ENCODE measurements around the gene CFAP20DC.

The CFAP20DC gene

GRCh38 chr3:58748024-58748423 is 301.8 kb downstream of the CFAP20DC start:
- no peak overlapping the region for H3K27ac ChIP-seq (ENCODE audit: low read depth, low read length)
- H3K4me3 ChIP-seq (ENCODE audit: low read depth in 1 of 5, low read length in 5 of 5), result no peak overlapping the region
- H3K9ac ChIP-seq (ENCODE audit: low read length in 5 of 5), result no peak overlapping the region
- H3K9me3 ChIP-seq (ENCODE audit: control insufficient read depth in 5 of 5, low read length in 5 of 5), result no peaks in the 10 kb centered on the region
- no peaks in the 10 kb centered on the region for H3K27me3 ChIP-seq (ENCODE audit: control insufficient read depth in 5 of 5, insufficient read depth in 4 of 5, low read length in 5 of 5)
- no peaks in the 10 kb centered on the region for H3K4me1 ChIP-seq (ENCODE audit: control insufficient read depth in 5 of 5, insufficient read depth in 5 of 5, low read length in 5 of 5)
- H3K36me3 ChIP-seq (ENCODE audit: control insufficient read depth in 5 of 5, insufficient read depth in 5 of 5, low read length in 5 of 5), result no peaks in the 10 kb centered on the region

GRCh38 chr3:58746758-58747157 is 303.1 kb downstream of the CFAP20DC start:
- Histone ChIP-seq H3K9me3 (ENCODE audit: control insufficient read depth in 5 of 5, low read length in 5 of 5) (no peaks in the 10 kb centered on the region), H3K4me1 (ENCODE audit: control insufficient read depth in 5 of 5, insufficient read depth in 5 of 5, low read length in 5 of 5) (no peaks in the 10 kb centered on the region), H3K9ac (ENCODE audit: low read length in 5 of 5) (no peak overlapping the region), H3K27ac (ENCODE audit: low read depth, low read length) (no peak overlapping the region), H3K4me3 (ENCODE audit: low read depth in 1 of 5, low read length in 5 of 5) (no peak overlapping the region), H3K36me3 (ENCODE audit: control insufficient read depth in 5 of 5, insufficient read depth in 5 of 5, low read length in 5 of 5) (no peaks in the 10 kb centered on the region), H3K27me3 (ENCODE audit: control insufficient read depth in 5 of 5, insufficient read depth in 4 of 5, low read length in 5 of 5) (no peaks in the 10 kb centered on the region)

GRCh38 chr3:58743296-58743695 is 306.5 kb downstream of the CFAP20DC start:
- no peaks in the 10 kb centered on the region for H3K27me3 ChIP-seq (ENCODE audit: control insufficient read depth in 5 of 5, insufficient read depth in 4 of 5, low read length in 5 of 5)

GRCh38 chr3:58742239-58742638 is 307.6 kb downstream of the CFAP20DC start:
- no peaks in the 10 kb centered on the region for H3K4me1 ChIP-seq (ENCODE audit: control insufficient read depth in 5 of 5, insufficient read depth in 5 of 5, low read length in 5 of 5)
- H3K27ac ChIP-seq (ENCODE audit: low read depth, low read length), result no peak overlapping the region
- H3K4me3 ChIP-seq (ENCODE audit: low read depth in 1 of 5, low read length in 5 of 5), result no peak overlapping the region
- no peak overlapping the region for H3K9ac ChIP-seq (ENCODE audit: low read length in 5 of 5)
- H3K9me3 ChIP-seq (ENCODE audit: control insufficient read depth in 5 of 5, low read length in 5 of 5), result no peaks in the 10 kb centered on the region
- H3K27me3 ChIP-seq (ENCODE audit: control insufficient read depth in 5 of 5, insufficient read depth in 4 of 5, low read length in 5 of 5), result no peaks in the 10 kb centered on the region
- no peaks in the 10 kb centered on the region for H3K36me3 ChIP-seq (ENCODE audit: control insufficient read depth in 5 of 5, insufficient read depth in 5 of 5, low read length in 5 of 5)

More at GRCh38 chr3:58743296-58743695, 306.5 kb downstream of the CFAP20DC start:
- Histone ChIP-seq H3K4me3 (ENCODE audit: low read depth in 1 of 5, low read length in 5 of 5) (no peak overlapping the region), H3K36me3 (ENCODE audit: control insufficient read depth in 5 of 5, insufficient read depth in 5 of 5, low read length in 5 of 5) (no peaks in the 10 kb centered on the region), H3K9ac (ENCODE audit: low read length in 5 of 5) (no peak overlapping the region), H3K27ac (ENCODE audit: low read depth, low read length) (no peak overlapping the region), H3K9me3 (ENCODE audit: control insufficient read depth in 5 of 5, low read length in 5 of 5) (no peaks in the 10 kb centered on the region), H3K4me1 (ENCODE audit: control insufficient read depth in 5 of 5, insufficient read depth in 5 of 5, low read length in 5 of 5) (no peaks in the 10 kb centered on the region)

GRCh38 chr3:58737644-58738043 is 312.2 kb downstream of the CFAP20DC start:
- Histone ChIP-seq H3K36me3 (ENCODE audit: control insufficient read depth in 5 of 5, insufficient read depth in 5 of 5, low read length in 5 of 5) (no peaks in the 10 kb centered on the region), H3K27me3 (ENCODE audit: control insufficient read depth in 5 of 5, insufficient read depth in 4 of 5, low read length in 5 of 5) (no peaks in the 10 kb centered on the region)

GRCh38 chr3:58731673-58732072 is 318.2 kb downstream of the CFAP20DC start:
- Histone ChIP-seq H3K9me3 (ENCODE audit: control insufficient read depth in 5 of 5, low read length in 5 of 5) (no peaks in the 10 kb centered on the region), H3K27me3 (ENCODE audit: control insufficient read depth in 5 of 5, insufficient read depth in 4 of 5, low read length in 5 of 5) (no peaks in the 10 kb centered on the region), H3K9ac (ENCODE audit: low read length in 5 of 5) (no peak overlapping the region), H3K36me3 (ENCODE audit: control insufficient read depth in 5 of 5, insufficient read depth in 5 of 5, low read length in 5 of 5) (no peaks in the 10 kb centered on the region), H3K4me3 (ENCODE audit: low read depth in 1 of 5, low read length in 5 of 5) (no peak overlapping the region), H3K4me1 (ENCODE audit: control insufficient read depth in 5 of 5, insufficient read depth in 5 of 5, low read length in 5 of 5) (no peaks in the 10 kb centered on the region), H3K27ac (ENCODE audit: low read depth, low read length) (no peak overlapping the region)

More at GRCh38 chr3:58737644-58738043, 312.2 kb downstream of the CFAP20DC start:
- Histone ChIP-seq H3K27ac (ENCODE audit: low read depth, low read length) (no peak overlapping the region), H3K4me1 (ENCODE audit: control insufficient read depth in 5 of 5, insufficient read depth in 5 of 5, low read length in 5 of 5) (no peaks in the 10 kb centered on the region), H3K9me3 (ENCODE audit: control insufficient read depth in 5 of 5, low read length in 5 of 5) (no peaks in the 10 kb centered on the region), H3K9ac (ENCODE audit: low read length in 5 of 5) (no peak overlapping the region), H3K4me3 (ENCODE audit: low read depth in 1 of 5, low read length in 5 of 5) (no peak overlapping the region)

- Histone ChIP-seq H3K4me1 (ENCODE audit: control insufficient read depth in 5 of 5, insufficient read depth in 5 of 5, low read length in 5 of 5) (no peaks in the 10 kb centered on the region), H3K36me3 (ENCODE audit: control insufficient read depth in 5 of 5, insufficient read depth in 5 of 5, low read length in 5 of 5) (no peaks in the 10 kb centered on the region), H3K4me3 (ENCODE audit: low read depth in 1 of 5, low read length in 5 of 5) (no peak overlapping the region), H3K27ac (ENCODE audit: low read depth, low read length) (no peak overlapping the region), H3K27me3 (ENCODE audit: control insufficient read depth in 5 of 5, insufficient read depth in 4 of 5, low read length in 5 of 5) (no peaks in the 10 kb centered on the region), H3K9me3 (ENCODE audit: control insufficient read depth in 5 of 5, low read length in 5 of 5) (no peaks in the 10 kb centered on the region), H3K9ac (ENCODE audit: low read length in 5 of 5) (no peak overlapping the region)
Measured at GRCh38 chr3:58728723-58729122, 321.1 kb downstream of the CFAP20DC start.

GRCh38 chr3:58725326-58725853 is 324.4 kb downstream of the CFAP20DC start:
- Histone ChIP-seq H3K4me3 (ENCODE audit: low read depth in 1 of 5, low read length in 5 of 5) (no peak overlapping the region), H3K27ac (ENCODE audit: low read depth, low read length) (no peak overlapping the region), H3K36me3 (ENCODE audit: control insufficient read depth in 5 of 5, insufficient read depth in 5 of 5, low read length in 5 of 5) (no peaks in the 10 kb centered on the region), H3K4me1 (ENCODE audit: control insufficient read depth in 5 of 5, insufficient read depth in 5 of 5, low read length in 5 of 5) (no peaks in the 10 kb centered on the region), H3K9ac (ENCODE audit: low read length in 5 of 5) (no peak overlapping the region), H3K9me3 (ENCODE audit: control insufficient read depth in 5 of 5, low read length in 5 of 5) (no peaks in the 10 kb centered on the region), H3K27me3 (ENCODE audit: control insufficient read depth in 5 of 5, insufficient read depth in 4 of 5, low read length in 5 of 5) (no peaks in the 10 kb centered on the region)

GRCh38 chr3:58724336-58724735 is 325.5 kb downstream of the CFAP20DC start:
- Histone ChIP-seq H3K36me3 (ENCODE audit: control insufficient read depth in 5 of 5, insufficient read depth in 5 of 5, low read length in 5 of 5) (no peaks in the 10 kb centered on the region), H3K4me3 (ENCODE audit: low read depth in 1 of 5, low read length in 5 of 5) (no peak overlapping the region), H3K4me1 (ENCODE audit: control insufficient read depth in 5 of 5, insufficient read depth in 5 of 5, low read length in 5 of 5) (no peaks in the 10 kb centered on the region), H3K9me3 (ENCODE audit: control insufficient read depth in 5 of 5, low read length in 5 of 5) (no peaks in the 10 kb centered on the region), H3K9ac (ENCODE audit: low read length in 5 of 5) (no peak overlapping the region), H3K27me3 (ENCODE audit: control insufficient read depth in 5 of 5, insufficient read depth in 4 of 5, low read length in 5 of 5) (no peaks in the 10 kb centered on the region), H3K27ac (ENCODE audit: low read depth, low read length) (no peak overlapping the region)

GRCh38 chr3:58723173-58723572 is 326.7 kb downstream of the CFAP20DC start:
- no peaks in the 10 kb centered on the region for H3K9me3 ChIP-seq (ENCODE audit: control insufficient read depth in 5 of 5, low read length in 5 of 5)
- no peak overlapping the region for H3K9ac ChIP-seq (ENCODE audit: low read length in 5 of 5)
- no peaks in the 10 kb centered on the region for H3K36me3 ChIP-seq (ENCODE audit: control insufficient read depth in 5 of 5, insufficient read depth in 5 of 5, low read length in 5 of 5)
- H3K4me1 ChIP-seq (ENCODE audit: control insufficient read depth in 5 of 5, insufficient read depth in 5 of 5, low read length in 5 of 5), result no peaks in the 10 kb centered on the region
- no peak overlapping the region for H3K27ac ChIP-seq (ENCODE audit: low read depth, low read length)
- no peak overlapping the region for H3K4me3 ChIP-seq (ENCODE audit: low read depth in 1 of 5, low read length in 5 of 5)
- H3K27me3 ChIP-seq (ENCODE audit: control insufficient read depth in 5 of 5, insufficient read depth in 4 of 5, low read length in 5 of 5), result no peaks in the 10 kb centered on the region

GRCh38 chr3:58722561-58722960 is 327.3 kb downstream of the CFAP20DC start:
- Histone ChIP-seq H3K9ac (ENCODE audit: low read length in 5 of 5) (no peak overlapping the region), H3K4me3 (ENCODE audit: low read depth in 1 of 5, low read length in 5 of 5) (no peak overlapping the region), H3K27me3 (ENCODE audit: control insufficient read depth in 5 of 5, insufficient read depth in 4 of 5, low read length in 5 of 5) (no peaks in the 10 kb centered on the region), H3K9me3 (ENCODE audit: control insufficient read depth in 5 of 5, low read length in 5 of 5) (no peaks in the 10 kb centered on the region), H3K4me1 (ENCODE audit: control insufficient read depth in 5 of 5, insufficient read depth in 5 of 5, low read length in 5 of 5) (no peaks in the 10 kb centered on the region), H3K27ac (ENCODE audit: low read depth, low read length) (no peak overlapping the region), H3K36me3 (ENCODE audit: control insufficient read depth in 5 of 5, insufficient read depth in 5 of 5, low read length in 5 of 5) (no peaks in the 10 kb centered on the region)

Measured in subcutaneous abdominal adipose tissue (tissue), 5 donors.